HL-60/S4 (cell line): Measurements from ENCODE around the gene MCF2L.

Experiments used
- in situ Hi-C: fragments of 300-500 bp; cut with MboI; formaldehyde crosslinking; loops from 2 replicates; pipeline ENCODE4 v1.14.3; 2022; ENCODE audit warnings: low sequenced_read_pairs

Gene MCF2L

GRCh38 chr13:113060557-113061270 lies 91.7 kb downstream of the MCF2L start:
- in situ Hi-C loops, result no loop called here

- in situ Hi-C loops, result no loop called here
These were observed 92.2 kb downstream of the MCF2L start for GRCh38 chr13:113061271-113061625.

GRCh38 chr13:113061796-113062425 lies 92.9 kb downstream of the MCF2L start:
- in situ Hi-C loops, result no loop called here

- in situ Hi-C loops, result no loop called here
These were observed 93.7 kb downstream of the MCF2L start for GRCh38 chr13:113062691-113063090.

GRCh38 chr13:113063091-113063491 lies 94.1 kb downstream of the MCF2L start:
- in situ Hi-C loops, result no loop called here

GRCh38 chr13:113064000-113064533 lies 95.1 kb downstream of the MCF2L start:
- in situ Hi-C loops, result no loop called here

GRCh38 chr13:113064534-113065405 lies 95.8 kb downstream of the MCF2L start:
- in situ Hi-C loops, result no loop called here

- in situ Hi-C loops, result no loop called here
These were observed 96.6 kb downstream of the MCF2L start for GRCh38 chr13:113065406-113066141.

- in situ Hi-C loops, result no loop called here
These were observed 97.1 kb downstream of the MCF2L start for GRCh38 chr13:113066142-113066455.

GRCh38 chr13:113066746-113067145 lies 97.7 kb downstream of the MCF2L start:
- in situ Hi-C loops, result no loop called here

GRCh38 chr13:113069861-113070805 lies 101.1 kb downstream of the MCF2L start:
- in situ Hi-C loops, result no loop called here

- in situ Hi-C loops, result no loop called here
These were observed 101.8 kb downstream of the MCF2L start for GRCh38 chr13:113070855-113071254.

- in situ Hi-C loops, result no loop called here
These were observed 103.4 kb downstream of the MCF2L start for GRCh38 chr13:113072376-113072775.

- in situ Hi-C loops, result no loop called here
These were observed 104.9 kb downstream of the MCF2L start for GRCh38 chr13:113073942-113074341.

- in situ Hi-C loops, result no loop called here
These were observed 105.4 kb downstream of the MCF2L start for GRCh38 chr13:113074401-113074800.

GRCh38 chr13:113074876-113075275 lies 105.9 kb downstream of the MCF2L start:
- in situ Hi-C loops, result no loop called here

- in situ Hi-C loops, result no loop called here
These were observed 106.7 kb downstream of the MCF2L start for GRCh38 chr13:113075711-113076110.

GRCh38 chr13:113076681-113077401 lies 107.8 kb downstream of the MCF2L start:
- in situ Hi-C loops, result no loop called here

- in situ Hi-C loops, result no loop called here
These were observed 108.5 kb downstream of the MCF2L start for GRCh38 chr13:113077566-113077952.
